ENCODE measurements around the gene CAMTA2.
"Not testable (repeated sequence)": the region's sequence is repeated elsewhere in the genome, so short reads cannot be mapped to it uniquely, and the experiment has no call there.

The CAMTA2 gene, protein sequence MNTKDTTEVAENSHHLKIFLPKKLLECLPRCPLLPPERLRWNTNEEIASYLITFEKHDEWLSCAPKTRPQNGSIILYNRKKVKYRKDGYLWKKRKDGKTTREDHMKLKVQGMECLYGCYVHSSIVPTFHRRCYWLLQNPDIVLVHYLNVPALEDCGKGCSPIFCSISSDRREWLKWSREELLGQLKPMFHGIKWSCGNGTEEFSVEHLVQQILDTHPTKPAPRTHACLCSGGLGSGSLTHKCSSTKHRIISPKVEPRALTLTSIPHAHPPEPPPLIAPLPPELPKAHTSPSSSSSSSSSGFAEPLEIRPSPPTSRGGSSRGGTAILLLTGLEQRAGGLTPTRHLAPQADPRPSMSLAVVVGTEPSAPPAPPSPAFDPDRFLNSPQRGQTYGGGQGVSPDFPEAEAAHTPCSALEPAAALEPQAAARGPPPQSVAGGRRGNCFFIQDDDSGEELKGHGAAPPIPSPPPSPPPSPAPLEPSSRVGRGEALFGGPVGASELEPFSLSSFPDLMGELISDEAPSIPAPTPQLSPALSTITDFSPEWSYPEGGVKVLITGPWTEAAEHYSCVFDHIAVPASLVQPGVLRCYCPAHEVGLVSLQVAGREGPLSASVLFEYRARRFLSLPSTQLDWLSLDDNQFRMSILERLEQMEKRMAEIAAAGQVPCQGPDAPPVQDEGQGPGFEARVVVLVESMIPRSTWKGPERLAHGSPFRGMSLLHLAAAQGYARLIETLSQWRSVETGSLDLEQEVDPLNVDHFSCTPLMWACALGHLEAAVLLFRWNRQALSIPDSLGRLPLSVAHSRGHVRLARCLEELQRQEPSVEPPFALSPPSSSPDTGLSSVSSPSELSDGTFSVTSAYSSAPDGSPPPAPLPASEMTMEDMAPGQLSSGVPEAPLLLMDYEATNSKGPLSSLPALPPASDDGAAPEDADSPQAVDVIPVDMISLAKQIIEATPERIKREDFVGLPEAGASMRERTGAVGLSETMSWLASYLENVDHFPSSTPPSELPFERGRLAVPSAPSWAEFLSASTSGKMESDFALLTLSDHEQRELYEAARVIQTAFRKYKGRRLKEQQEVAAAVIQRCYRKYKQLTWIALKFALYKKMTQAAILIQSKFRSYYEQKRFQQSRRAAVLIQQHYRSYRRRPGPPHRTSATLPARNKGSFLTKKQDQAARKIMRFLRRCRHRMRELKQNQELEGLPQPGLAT

DNA sequence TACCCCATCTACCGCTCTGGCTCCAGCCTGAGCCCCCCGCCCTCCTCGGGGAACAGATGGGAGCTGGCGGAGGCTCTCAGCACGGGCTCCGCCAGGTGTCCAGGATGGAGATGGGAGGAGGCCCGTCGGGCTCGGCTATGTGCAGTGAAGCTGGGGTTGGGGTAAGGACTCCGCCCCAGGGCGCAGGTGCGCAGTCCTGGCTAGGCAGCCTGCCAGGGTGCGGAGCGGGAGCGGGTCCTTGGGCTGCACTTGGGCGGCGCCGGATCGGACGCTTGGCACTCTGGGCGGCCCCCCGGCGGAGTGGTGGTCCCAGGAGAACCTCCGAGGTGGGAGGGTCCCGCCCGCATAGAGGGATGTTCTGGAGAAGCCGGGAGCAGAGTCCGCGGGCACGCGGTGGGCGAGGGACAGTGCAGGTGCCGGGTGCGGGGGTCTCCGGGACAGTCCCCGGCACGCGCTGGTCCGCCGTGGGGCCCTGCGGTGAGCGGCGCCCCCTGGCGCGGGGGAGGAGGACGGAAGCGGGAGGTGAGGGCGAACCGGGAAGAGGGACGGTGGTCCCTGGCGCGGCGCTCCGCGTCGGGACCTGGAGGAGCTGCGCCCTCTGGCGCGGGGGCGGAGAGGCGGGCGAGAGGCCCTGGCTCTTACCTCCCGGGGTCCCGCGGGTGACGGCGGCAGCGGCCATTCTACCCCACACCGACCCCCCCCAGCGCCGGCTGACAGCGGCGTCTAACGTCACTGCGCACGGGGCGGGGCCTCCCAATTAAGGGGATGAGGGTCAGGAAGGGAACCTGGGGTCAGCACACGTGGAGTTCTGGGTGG is at the start of gene CAMTA2:
CAMTA2 (minus strand) TSS at position 725 of the 816 bp plus-strand sequence. CDS start 1,453 bp downstream, outside the sequence.
- no peak for DNase-seq (ENCODE audit: low read depth)

DNA sequence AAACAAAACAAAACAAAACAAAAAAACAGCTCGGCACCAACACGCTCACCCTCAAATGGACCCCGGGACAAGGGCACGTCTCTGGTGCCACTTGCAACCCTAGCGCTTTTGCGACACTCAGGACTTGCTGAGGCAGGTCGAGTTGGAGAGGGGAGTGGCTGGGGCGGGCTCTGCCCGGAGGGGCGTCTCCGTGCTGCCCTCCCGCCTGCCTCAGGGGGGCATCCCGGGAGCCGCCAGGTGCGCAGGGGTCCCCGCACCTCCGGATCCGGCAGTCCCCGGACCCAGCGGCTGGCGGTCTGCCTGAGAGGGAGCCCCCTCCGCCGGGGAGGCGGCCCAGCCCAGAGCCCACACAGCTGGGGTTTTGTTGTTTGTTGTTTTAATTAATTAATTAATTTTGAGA is 47.8 kb upstream of the CAMTA2 start, which contains the start of gene SLC52A1:
SLC52A1 (minus strand) TSS at position 112 of the 400 bp plus-strand sequence. CDS start 820 bp downstream, outside the sequence.
- DNase-seq (ENCODE audit: low read depth) = no peak

DNA sequence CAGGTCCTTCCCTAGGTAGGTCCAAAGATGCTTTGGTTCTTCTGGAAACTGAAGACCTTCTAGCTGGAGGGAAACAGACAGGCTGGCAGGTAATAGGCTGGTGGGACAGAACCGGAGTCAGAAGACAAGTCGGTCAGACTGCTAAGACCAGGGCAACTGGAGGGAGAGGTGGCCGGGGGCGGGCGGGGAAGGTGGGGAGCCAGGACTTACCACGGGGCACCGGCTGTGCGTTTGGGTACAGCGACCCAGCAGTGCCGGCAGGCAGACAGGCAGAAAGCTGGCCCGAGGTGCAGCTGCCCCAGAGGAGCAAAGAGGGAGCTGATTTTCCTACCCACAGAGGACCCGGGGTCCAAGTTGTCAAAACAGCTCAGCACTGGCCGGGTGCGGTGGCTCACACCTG is 47.2 kb upstream of the CAMTA2 start:
- DNase-seq (ENCODE audit: low read depth) = no peak

DNA sequence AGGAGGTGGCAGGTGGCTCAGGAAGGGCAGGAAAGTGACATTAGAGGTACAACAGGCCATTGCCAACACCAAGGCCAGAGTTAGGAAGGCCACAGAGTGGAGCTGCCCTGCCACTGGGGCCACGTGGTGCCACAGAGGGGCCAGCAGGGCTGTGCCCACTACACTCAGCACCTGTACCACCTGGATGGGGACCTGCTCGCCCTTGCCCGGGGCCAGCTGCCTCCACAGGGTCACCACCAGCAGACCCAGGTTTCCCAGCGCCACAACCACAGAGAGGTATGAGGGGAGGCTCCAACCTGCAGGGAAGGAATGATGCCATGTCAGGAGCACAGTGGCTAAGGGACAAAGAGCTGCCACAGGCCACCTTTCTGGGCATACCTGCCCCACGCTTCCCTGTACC is 46.6 kb upstream of the CAMTA2 start:
- DNase-seq (ENCODE audit: low read depth) = no peak

DNA sequence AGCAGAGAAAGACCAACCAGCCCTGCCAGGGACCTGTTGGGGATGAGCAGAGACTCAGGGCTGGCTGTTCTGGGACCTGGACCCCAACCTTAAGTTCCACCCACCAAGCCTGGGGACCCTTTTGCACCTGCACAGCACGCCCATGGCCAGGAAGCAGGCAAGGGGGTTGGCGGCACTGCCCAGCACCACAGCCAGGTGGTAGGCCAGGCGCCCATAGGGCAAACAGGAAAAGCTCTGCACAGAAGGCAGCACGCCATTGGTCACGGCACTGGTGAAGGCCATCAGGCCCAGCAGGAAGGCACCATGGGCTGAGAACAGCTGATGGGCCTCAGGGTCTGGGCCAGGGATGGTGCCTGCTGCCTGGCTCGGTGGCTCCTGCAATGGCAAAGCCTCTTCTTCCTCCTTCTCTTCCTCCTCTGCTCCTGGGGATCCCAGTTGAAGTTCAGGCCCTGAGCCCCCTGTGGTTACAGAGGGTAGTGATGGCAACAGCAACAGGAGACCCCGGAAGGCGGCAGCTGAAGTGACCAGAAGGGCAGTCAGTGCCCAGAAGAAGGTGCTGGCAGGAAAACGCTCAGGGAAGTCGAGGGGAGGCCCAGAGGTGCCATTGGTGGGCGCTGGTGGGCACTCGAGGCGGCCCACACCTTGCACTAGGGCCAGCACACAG is 46.0 kb upstream of the CAMTA2 start:
- no peak for DNase-seq (ENCODE audit: low read depth)

- DNase-seq (ENCODE audit: low read depth) = no peak
Measured at GRCh38 chr17:5032865-5033264, 45.4 kb upstream of the CAMTA2 start.

GRCh38 chr17:5031365-5032082 is 44.0 kb upstream of the CAMTA2 start:
- peak; percentile 29 for DNase-seq (ENCODE audit: low read depth)

GRCh38 chr17:5030168-5030567 is 42.7 kb upstream of the CAMTA2 start:
- not testable (repeated sequence) for DNase-seq (ENCODE audit: low read depth)

GRCh38 chr17:5027916-5028315 is 40.4 kb upstream of the CAMTA2 start:
- no peak for DNase-seq (ENCODE audit: low read depth)

DNA sequence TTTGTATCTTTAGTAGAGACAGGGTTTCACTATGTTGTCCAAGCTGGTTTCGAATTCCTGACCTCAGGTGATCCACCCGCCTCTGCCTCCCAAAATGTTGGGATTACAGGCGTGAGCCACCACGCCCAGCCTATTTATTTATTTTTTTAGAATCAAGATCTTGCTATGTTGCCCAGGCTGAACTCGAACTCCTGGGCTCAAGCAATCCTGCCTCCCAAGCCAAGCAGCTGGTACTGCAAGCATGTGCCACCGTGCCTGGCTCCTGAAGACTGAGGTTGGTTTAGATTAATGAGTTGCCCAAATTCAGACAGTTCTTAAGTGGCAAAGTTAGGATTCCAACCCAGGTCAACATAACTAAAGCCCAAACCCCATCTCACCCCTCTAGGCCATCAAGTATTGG is 39.8 kb upstream of the CAMTA2 start:
- no peak for DNase-seq (ENCODE audit: low read depth)

- no peak for DNase-seq (ENCODE audit: low read depth)
Measured at GRCh38 chr17:5024604-5025003, 37.1 kb upstream of the CAMTA2 start.

GRCh38 chr17:5023588-5024147 is 36.2 kb upstream of the CAMTA2 start:
- no peak for DNase-seq (ENCODE audit: low read depth)

DNA sequence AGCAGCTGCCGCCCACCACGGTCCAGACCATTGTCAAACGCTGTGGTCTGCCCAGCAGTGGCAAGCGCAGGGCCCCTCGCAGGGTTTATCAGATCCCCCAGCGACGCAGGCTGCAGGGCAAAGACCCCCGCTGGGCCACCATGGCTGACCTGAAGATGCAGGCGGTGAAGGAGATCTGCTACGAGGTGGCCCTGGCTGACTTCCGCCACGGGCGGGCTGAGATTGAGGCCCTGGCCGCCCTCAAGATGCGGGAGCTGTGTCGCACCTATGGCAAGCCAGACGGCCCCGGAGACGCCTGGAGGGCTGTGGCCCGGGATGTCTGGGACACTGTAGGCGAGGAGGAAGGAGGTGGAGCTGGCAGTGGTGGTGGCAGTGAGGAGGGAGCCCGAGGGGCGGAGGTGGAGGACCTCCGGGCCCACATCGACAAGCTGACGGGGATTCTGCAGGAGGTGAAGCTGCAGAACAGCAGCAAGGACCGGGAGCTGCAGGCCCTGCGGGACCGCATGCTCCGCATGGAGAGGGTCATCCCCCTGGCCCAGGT is 34.8 kb upstream of the CAMTA2 start:
- DNase-seq (ENCODE audit: low read depth) = no peak

DNA sequence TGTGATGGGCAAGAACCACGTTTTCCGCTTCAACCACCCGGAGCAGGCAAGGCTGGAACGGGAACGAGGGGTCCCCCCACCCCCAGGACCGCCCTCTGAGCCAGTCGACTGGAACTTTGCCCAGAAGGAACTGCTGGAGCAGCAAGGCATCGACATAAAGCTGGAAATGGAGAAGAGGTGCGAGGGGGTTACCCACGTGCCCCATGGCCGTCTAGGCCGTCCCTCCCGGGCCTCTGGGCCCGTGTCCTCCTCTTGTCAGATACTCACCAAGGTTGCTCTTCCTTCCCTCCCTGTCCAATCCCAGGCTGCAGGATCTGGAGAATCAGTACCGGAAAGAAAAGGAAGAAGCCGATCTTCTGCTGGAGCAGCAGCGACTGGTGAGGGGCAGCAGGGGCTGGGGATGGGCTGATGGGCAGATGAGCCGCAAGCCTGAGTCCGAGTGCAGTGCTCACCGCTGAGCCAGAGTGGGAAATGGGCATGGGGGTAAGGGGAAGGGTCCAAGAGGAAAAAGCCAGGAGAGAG is 33.1 kb upstream of the CAMTA2 start:
- no peak for DNase-seq (ENCODE audit: low read depth)

- no peak for DNase-seq (ENCODE audit: low read depth)
Measured at GRCh38 chr17:5019475-5019956, 32.0 kb upstream of the CAMTA2 start.

DNA sequence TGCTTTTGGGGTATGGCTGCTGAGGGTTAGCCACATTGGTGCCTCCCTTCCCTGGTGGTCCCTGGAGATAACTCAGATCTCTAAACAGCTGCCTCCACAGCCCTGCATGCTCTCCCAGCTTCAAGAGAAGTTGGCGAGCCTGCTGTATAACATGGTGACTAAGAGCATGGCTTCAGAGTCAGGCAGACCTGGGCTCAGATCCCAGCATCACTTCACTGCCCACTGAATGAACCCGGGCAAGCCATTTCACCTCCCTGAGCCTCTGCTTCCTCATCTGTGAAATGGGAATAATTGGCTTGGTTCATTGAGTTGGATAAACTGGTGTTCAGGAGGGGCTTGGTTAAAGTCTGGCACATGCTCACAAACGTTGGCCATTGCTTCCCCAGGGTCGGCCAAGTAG is 26.9 kb upstream of the CAMTA2 start:
- DNase-seq (ENCODE audit: low read depth) = no peak

- DNase-seq (ENCODE audit: low read depth) = no peak
Measured at GRCh38 chr17:5011928-5012327, 24.5 kb upstream of the CAMTA2 start.

DNA sequence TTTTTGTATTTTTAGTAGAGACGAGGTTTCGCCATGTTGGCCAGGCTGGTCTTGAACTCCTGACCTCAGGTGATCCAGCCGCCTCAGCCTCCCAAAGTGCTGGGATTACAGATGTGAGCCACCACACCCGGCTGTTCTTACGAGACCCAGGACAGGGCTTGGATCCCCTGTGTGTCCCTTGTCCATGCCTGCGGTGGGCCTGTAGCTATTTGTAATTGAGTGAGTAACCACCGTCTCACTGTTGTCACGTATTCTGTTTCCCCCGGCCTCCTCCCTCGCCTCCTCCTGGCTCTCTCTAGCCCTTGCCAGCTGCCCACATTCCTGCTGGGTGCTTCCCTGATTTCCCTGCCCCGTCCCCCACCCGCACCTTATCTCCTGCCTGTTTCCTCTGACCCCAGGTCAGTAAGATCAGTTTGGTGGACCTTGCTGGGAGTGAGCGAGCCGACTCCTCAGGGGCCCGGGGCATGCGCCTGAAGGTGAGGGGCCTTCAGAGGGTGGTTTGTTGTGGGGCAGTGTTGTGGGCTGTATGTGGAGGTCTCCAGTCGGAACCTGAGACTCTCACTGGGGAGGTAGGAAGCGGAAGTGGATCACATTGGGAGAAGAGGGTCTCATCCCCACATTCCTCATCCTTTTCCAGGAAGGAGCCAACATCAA is 15.9 kb upstream of the CAMTA2 start:
- DNase-seq (ENCODE audit: low read depth) = no peak

Data from GM04503 (cell line).